ENCODE results near the gene CLN6. TPM values are rescaled to one million over a fixed set of nuclear protein-coding genes. Genes with fewer than 3 reads are reported as not detected.

CLN6 gene
- total and polyA plus RNA-seq, 2 experiments from 2014 or later: 10.7 to 18.7 TPM

- Histone ChIP-seq H3K4me2 (peak overlapping the region; percentile 71), H3K79me2 (peaks cover 46% of the 10 kb centered on the region), H3K9me2 (replicated peaks; ENCODE audit: insufficient read depth) (no peaks in the 10 kb centered on the region), H3K27ac (peak overlapping the region; percentile 97), H3K9me3 (ENCODE audit: low read depth) (no peaks in the 10 kb centered on the region), H2AFZ (no peak overlapping the region), H3K4me1 (ENCODE audit: insufficient read depth) (peaks cover 45% of the 10 kb centered on the region), H3K36me3 (replicated peaks; ENCODE audit: insufficient read depth, low read depth) (no peaks in the 10 kb centered on the region), H3K4me3 (no peak overlapping the region), H3K27me3 (no peaks in the 10 kb centered on the region), H4K20me1 (ENCODE audit: insufficient read depth, poor library complexity, severe bottlenecking) (no peaks in the 10 kb centered on the region)
- DNase-seq (ENCODE audit: low spot score): no peak
- TF ChIP-seq CTCF (IDR thresholded peaks at IDR 0.05; ENCODE audit: poor library complexity) (no peak), EZH2 (IDR thresholded peaks at IDR 0.05; ENCODE audit: borderline replicate concordance) (no peak), EZH2phosphoT487 (IDR thresholded peaks at IDR 0.05; ENCODE audit: low read depth, severe bottlenecking, unreplicated experiment) (no peak)
- 93% methylated on average over 13 of the region's 13 CpGs for WGBS (ENCODE audit: low lambda C conversion rate, missing lambda C conversion rate)
These were observed 24.0 kb downstream of the CLN6 start for GRCh38 chr15:68205558-68205944.

- Histone ChIP-seq H3K36me3 (replicated peaks; ENCODE audit: insufficient read depth, low read depth) (no peaks in the 10 kb centered on the region), H3K4me3 (no peak within 1 kb of the TSS), H3K79me2 (peaks cover 49% of the 10 kb centered on the region), H3K4me2 (peak within 1 kb of the TSS; percentile 77), H3K4me1 (ENCODE audit: insufficient read depth) (peaks cover 49% of the 10 kb centered on the region), H2AFZ (no peak within 1 kb of the TSS), H4K20me1 (ENCODE audit: insufficient read depth, poor library complexity, severe bottlenecking) (peaks cover 3% of the 10 kb centered on the region), H3K27ac (peak within 1 kb of the TSS; percentile 97), H3K27me3 (no peaks in the 10 kb centered on the region), H3K9me2 (replicated peaks; ENCODE audit: insufficient read depth) (no peaks in the 10 kb centered on the region), H3K9me3 (ENCODE audit: low read depth) (no peaks in the 10 kb centered on the region)
- WGBS (ENCODE audit: low lambda C conversion rate, missing lambda C conversion rate): 49% methylated on average over 16 of the region's 16 CpGs
- TF ChIP-seq EZH2phosphoT487 (IDR thresholded peaks at IDR 0.05; ENCODE audit: low read depth, severe bottlenecking, unreplicated experiment) (no peak), EZH2 (IDR thresholded peaks at IDR 0.05; ENCODE audit: borderline replicate concordance) (no peak), CTCF (IDR thresholded peaks at IDR 0.05; ENCODE audit: poor library complexity) (no peak)
- peak; percentile 89 for DNase-seq (ENCODE audit: low spot score)
These were observed 24.6 kb downstream of the CLN6 start, which contains the start of gene CALML4 for GRCh38 chr15:68204776-68205557. Gene CALML4 (minus strand): TSS chr15:68205332. CDS start chr15:68205247, 85 bp downstream.

GRCh38 chr15:68204361-68204760, 25.2 kb downstream of the CLN6 start:
- H4K20me1 ChIP-seq (ENCODE audit: insufficient read depth, poor library complexity, severe bottlenecking): peaks cover 4% of the 10 kb centered on the region
- no peak overlapping the region for H3K4me3 ChIP-seq
- peaks cover 54% of the 10 kb centered on the region for H3K4me1 ChIP-seq (ENCODE audit: insufficient read depth)
- TF ChIP-seq EZH2 (IDR thresholded peaks at IDR 0.05; ENCODE audit: borderline replicate concordance) (no peak), EZH2phosphoT487 (IDR thresholded peaks at IDR 0.05; ENCODE audit: low read depth, severe bottlenecking, unreplicated experiment) (no peak), CTCF (IDR thresholded peaks at IDR 0.05; ENCODE audit: poor library complexity) (no peak)
- DNase-seq (ENCODE audit: low spot score): no peak
- no peaks in the 10 kb centered on the region for H3K9me2 ChIP-seq (replicated peaks; ENCODE audit: insufficient read depth)
- peak overlapping the region; percentile 97 for H3K27ac ChIP-seq
- H3K4me2 ChIP-seq: peak overlapping the region; percentile 77
- no peaks in the 10 kb centered on the region for H3K27me3 ChIP-seq
- no peak overlapping the region for H2AFZ ChIP-seq
- 94% methylated on average over 7 of the region's 7 CpGs for WGBS (ENCODE audit: low lambda C conversion rate, missing lambda C conversion rate)
- H3K79me2 ChIP-seq: peaks cover 51% of the 10 kb centered on the region
- no peaks in the 10 kb centered on the region for H3K36me3 ChIP-seq (replicated peaks; ENCODE audit: insufficient read depth, low read depth)
- H3K9me3 ChIP-seq (ENCODE audit: low read depth): no peaks in the 10 kb centered on the region
